GM12891 (cell line): ENCODE results near the gene MMRN1. TPM values are rescaled to one million over a fixed set of nuclear protein-coding genes. Genes with fewer than 3 reads are reported as not detected.

Experiments
- DNase-seq: peaks from one replicate; pipeline ENCODE4 v3.0.0; 2011; ENCODE audit warnings: low spot score; ENCODE audit not compliant: insufficient read length
- FAIRE-seq: peaks from 2 replicates; lab custom pipeline; 2011; peaks lifted over from hg19 to GRCh38; lab: Jason Lieb, UNC
- PAX5 ChIP-seq: IDR thresholded peaks from 2 replicates; pipeline ENCODE4 v1.6.1; 2011; ENCODE audit warnings: low read length, moderate library complexity, mild to moderate bottlenecking; ENCODE audit not compliant: insufficient read depth, severe bottlenecking
- POLR2A ChIP-seq: IDR thresholded peaks from 2 replicates; pipeline ENCODE4 v1.6.1; 2011; ENCODE audit warnings: low read depth, low read length, control low read depth
- POLR2AphosphoS5 ChIP-seq: IDR thresholded peaks from 2 replicates; pipeline ENCODE4 v1.6.1; 2011; ENCODE audit warnings: low read depth, low read length, control low read depth
- POU2F2 ChIP-seq: IDR thresholded peaks from 2 replicates; pipeline ENCODE4 v1.6.1; 2011; ENCODE audit warnings: low read depth, mild to moderate bottlenecking, control low read depth, low read length, moderate library complexity
- SPI1 ChIP-seq: IDR thresholded peaks from 2 replicates; pipeline ENCODE4 v1.6.1; 2011; ENCODE audit warnings: low read depth, low read length, control low read depth
- TAF1 ChIP-seq: IDR thresholded peaks from 2 replicates; pipeline ENCODE4 v1.6.1; 2011; ENCODE audit warnings: low read depth, low read length, control low read depth
- polyA plus RNA-seq: library from polyadenylated mRNA; unstranded; fragments of >200 nt; gene quantifications from one replicate; pipeline ENCODE4 v1.2.1, GENCODE V29; 2012; ENCODE audit warnings: low read depth, missing spikeins, inconsistent platforms; ENCODE audit not compliant: missing spikeins

MMRN1 gene, protein sequence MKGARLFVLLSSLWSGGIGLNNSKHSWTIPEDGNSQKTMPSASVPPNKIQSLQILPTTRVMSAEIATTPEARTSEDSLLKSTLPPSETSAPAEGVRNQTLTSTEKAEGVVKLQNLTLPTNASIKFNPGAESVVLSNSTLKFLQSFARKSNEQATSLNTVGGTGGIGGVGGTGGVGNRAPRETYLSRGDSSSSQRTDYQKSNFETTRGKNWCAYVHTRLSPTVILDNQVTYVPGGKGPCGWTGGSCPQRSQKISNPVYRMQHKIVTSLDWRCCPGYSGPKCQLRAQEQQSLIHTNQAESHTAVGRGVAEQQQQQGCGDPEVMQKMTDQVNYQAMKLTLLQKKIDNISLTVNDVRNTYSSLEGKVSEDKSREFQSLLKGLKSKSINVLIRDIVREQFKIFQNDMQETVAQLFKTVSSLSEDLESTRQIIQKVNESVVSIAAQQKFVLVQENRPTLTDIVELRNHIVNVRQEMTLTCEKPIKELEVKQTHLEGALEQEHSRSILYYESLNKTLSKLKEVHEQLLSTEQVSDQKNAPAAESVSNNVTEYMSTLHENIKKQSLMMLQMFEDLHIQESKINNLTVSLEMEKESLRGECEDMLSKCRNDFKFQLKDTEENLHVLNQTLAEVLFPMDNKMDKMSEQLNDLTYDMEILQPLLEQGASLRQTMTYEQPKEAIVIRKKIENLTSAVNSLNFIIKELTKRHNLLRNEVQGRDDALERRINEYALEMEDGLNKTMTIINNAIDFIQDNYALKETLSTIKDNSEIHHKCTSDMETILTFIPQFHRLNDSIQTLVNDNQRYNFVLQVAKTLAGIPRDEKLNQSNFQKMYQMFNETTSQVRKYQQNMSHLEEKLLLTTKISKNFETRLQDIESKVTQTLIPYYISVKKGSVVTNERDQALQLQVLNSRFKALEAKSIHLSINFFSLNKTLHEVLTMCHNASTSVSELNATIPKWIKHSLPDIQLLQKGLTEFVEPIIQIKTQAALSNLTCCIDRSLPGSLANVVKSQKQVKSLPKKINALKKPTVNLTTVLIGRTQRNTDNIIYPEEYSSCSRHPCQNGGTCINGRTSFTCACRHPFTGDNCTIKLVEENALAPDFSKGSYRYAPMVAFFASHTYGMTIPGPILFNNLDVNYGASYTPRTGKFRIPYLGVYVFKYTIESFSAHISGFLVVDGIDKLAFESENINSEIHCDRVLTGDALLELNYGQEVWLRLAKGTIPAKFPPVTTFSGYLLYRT
- polyA plus RNA-seq, result 0.44 TPM

- no peak for DNase-seq
- FAIRE-seq, result peak; percentile 85
- no peak for TF ChIP-seq POLR2A
- no peak for TF ChIP-seq SPI1
- TF ChIP-seq POU2F2, result no peak
- no peak for TF ChIP-seq TAF1
- TF ChIP-seq PAX5, result no peak
- no peak for TF ChIP-seq POLR2AphosphoS5
Measured at GRCh38 chr4:89894649-89895550, at the start of gene MMRN1. MMRN1 (plus strand) TSS chr4:89894854; CDS start chr4:89894972, 118 bp downstream.

GRCh38 chr4:89847571-89848325 lies 46.9 kb upstream of the MMRN1 start:
- FAIRE-seq (no peak), DNase-seq (no peak)
- TF ChIP-seq TAF1, result no peak
- no peak for TF ChIP-seq SPI1
- no peak for TF ChIP-seq POLR2A
- TF ChIP-seq POLR2AphosphoS5, result no peak
- no peak for TF ChIP-seq POU2F2
- no peak for TF ChIP-seq PAX5

DNA sequence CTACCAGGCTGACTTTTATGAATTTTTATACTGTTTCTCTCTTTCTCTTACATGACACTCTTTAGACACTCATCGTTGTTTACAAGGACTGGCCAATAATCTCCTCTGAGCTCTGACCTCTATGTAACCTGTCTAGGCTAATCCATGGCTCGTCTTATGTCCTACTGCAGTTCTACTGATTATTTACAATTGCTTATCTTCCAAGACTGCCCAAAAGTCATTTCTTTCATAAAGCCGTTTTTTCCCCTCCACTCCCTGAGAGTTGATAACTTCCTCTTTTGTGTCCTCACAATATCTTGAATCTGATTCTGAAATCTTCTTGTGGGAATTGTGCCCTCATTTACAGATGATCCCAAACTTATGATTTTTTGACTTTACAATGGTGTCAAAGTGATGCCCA lies 39.4 kb upstream of the MMRN1 start:
- DNase-seq (no peak), FAIRE-seq (no peak)
- TF ChIP-seq TAF1, result no peak
- TF ChIP-seq PAX5, result no peak
- TF ChIP-seq POLR2A, result no peak
- no peak for TF ChIP-seq POLR2AphosphoS5
- no peak for TF ChIP-seq POU2F2
- no peak for TF ChIP-seq SPI1

GRCh38 chr4:89860971-89861370 lies 33.7 kb upstream of the MMRN1 start:
- no peak for FAIRE-seq
- TF ChIP-seq POLR2AphosphoS5 (no peak), SPI1 (no peak), POU2F2 (no peak), PAX5 (no peak), TAF1 (no peak), POLR2A (no peak)

GRCh38 chr4:89863533-89863932 lies 31.1 kb upstream of the MMRN1 start:
- FAIRE-seq, result no peak
- TF ChIP-seq POU2F2 (no peak), POLR2A (no peak), POLR2AphosphoS5 (no peak), TAF1 (no peak), SPI1 (no peak), PAX5 (no peak)

More at GRCh38 chr4:89860971-89861370, 33.7 kb upstream of the MMRN1 start:
- no peak for DNase-seq

GRCh38 chr4:89868276-89868675 lies 26.4 kb upstream of the MMRN1 start:
- DNase-seq (no peak), FAIRE-seq (no peak)
- TF ChIP-seq SPI1, result no peak
- TF ChIP-seq POU2F2, result no peak
- no peak for TF ChIP-seq PAX5
- TF ChIP-seq POLR2A, result no peak
- no peak for TF ChIP-seq POLR2AphosphoS5
- no peak for TF ChIP-seq TAF1

More at GRCh38 chr4:89863533-89863932, 31.1 kb upstream of the MMRN1 start:
- no peak for DNase-seq

GRCh38 chr4:89868999-89869589 lies 25.6 kb upstream of the MMRN1 start:
- FAIRE-seq (no peak), DNase-seq (no peak)
- TF ChIP-seq TAF1 (no peak), POLR2AphosphoS5 (no peak), PAX5 (no peak), SPI1 (no peak), POLR2A (no peak), POU2F2 (no peak)
